ENCODE measurements around the gene TFRC. TPM values are rescaled to one million over a fixed set of nuclear protein-coding genes. Genes with fewer than 3 reads are reported as not detected.
"Not testable (repeated sequence)": the region's sequence is repeated elsewhere in the genome, so short reads cannot be mapped to it uniquely, and the experiment has no call there.

TFRC gene
- total RNA-seq, 1 experiment from 2014 or later, result 336 TPM

- H3K36me3 ChIP-seq (ENCODE audit: insufficient read depth, low read length, poor library complexity, severe bottlenecking), result peaks cover 87% of the 10 kb centered on the region
These were observed 9.6 kb downstream of the TFRC start for GRCh38 chr3:196072313-196072712.

DNA sequence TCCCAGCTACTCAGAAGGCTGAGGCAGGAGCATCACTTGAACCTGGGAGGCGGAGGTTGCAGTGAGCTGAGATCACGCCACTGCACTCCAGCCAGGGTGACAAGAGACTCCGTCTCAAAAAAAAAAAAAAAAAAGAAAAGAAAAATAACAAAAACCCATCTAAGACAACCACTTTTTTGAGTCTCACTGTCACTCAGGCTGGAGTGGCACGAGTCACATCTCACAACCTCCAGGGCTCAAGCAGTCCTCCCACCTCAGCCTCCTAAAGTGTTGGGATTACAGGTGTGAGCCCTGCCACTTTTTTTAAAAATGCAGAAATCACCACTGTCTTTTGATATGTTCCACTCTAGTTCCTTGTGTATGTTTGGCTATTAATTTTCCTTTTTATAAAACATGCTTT is 13.1 kb downstream of the TFRC start:
- H3K4me1 ChIP-seq (ENCODE audit: insufficient read depth, low read length, poor library complexity, severe bottlenecking); intact Hi-C loops (cut with micrococcal nuclease; ENCODE audit: unreplicated experiment); CTCF ChIA-PET; H3K4me3 ChIP-seq (ENCODE audit: low read depth, low read length, poor library complexity, severe bottlenecking); H3K27me3 ChIP-seq (replicated peaks; ENCODE audit: insufficient read depth, low read depth, low read length, poor library complexity); BruUV-seq (replicated peaks); H3K27ac ChIP-seq (ENCODE audit: low read depth, low read length, poor library complexity, severe bottlenecking); H3K9me3 ChIP-seq (ENCODE audit: low read depth, low read length, poor library complexity, severe bottlenecking); DNase-seq (ENCODE audit: low spot score); POLR2A ChIA-PET (ENCODE audit: low non-redundant PET): not testable (repeated sequence)
- H3K36me3 ChIP-seq (ENCODE audit: insufficient read depth, low read length, poor library complexity, severe bottlenecking), result peaks cover 96% of the 10 kb centered on the region

More at GRCh38 chr3:196072313-196072712, 9.6 kb downstream of the TFRC start:
- Histone ChIP-seq H3K4me1 (ENCODE audit: insufficient read depth, low read length, poor library complexity, severe bottlenecking) (no peaks in the 10 kb centered on the region), H3K9me3 (ENCODE audit: low read depth, low read length, poor library complexity, severe bottlenecking) (no peaks in the 10 kb centered on the region), H3K27me3 (replicated peaks; ENCODE audit: insufficient read depth, low read depth, low read length, poor library complexity) (no peaks in the 10 kb centered on the region), H3K4me3 (ENCODE audit: low read depth, low read length, poor library complexity, severe bottlenecking) (no peak overlapping the region), H3K27ac (ENCODE audit: low read depth, low read length, poor library complexity, severe bottlenecking) (no peak overlapping the region)
- BruUV-seq (replicated peaks), result no TSS peak
- intact Hi-C loops (cut with micrococcal nuclease; ENCODE audit: unreplicated experiment), result no loop called here
- POLR2A ChIA-PET (ENCODE audit: low non-redundant PET), result no interaction called here
- DNase-seq (ENCODE audit: low spot score), result no peak
- CTCF ChIA-PET, result interaction anchor here (0.6 to 0.7 kb wide), 3 partner anchors 74 to 447 kb away, joined by 3 to 7 read pairs (median 4); no protein-coding TSS in a partner anchor
- TF ChIP-seq CTCF (conservative IDR thresholded peaks at IDR 0.05; ENCODE audit: low read depth, low read length) (no peak), EZH2 (IDR thresholded peaks at IDR 0.05; ENCODE audit: borderline replicate concordance, low read depth, low read length, poor library complexity, severe bottlenecking) (no peak)

DNA sequence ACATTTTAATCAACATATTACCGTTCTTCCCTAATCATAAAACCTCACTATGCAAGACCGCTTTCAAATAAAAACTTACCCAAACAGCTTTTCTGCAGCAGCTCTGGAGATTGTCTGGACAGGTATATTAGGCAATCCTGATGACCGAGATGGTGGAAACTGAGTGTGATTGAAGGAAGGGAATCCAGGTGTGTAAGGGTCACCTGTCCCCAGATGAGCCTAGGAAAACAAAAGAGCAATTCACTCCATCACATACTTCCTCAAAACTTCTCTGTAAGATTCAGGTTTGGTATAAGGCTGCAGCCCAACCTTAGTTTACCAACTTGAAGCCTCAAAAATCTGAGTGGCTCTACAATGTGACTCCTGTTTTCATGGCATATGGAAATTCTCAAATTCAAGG is 14.5 kb downstream of the TFRC start:
- no peak for TF ChIP-seq EZH2 (IDR thresholded peaks at IDR 0.05; ENCODE audit: borderline replicate concordance, low read depth, low read length, poor library complexity, severe bottlenecking)
- H3K4me3 ChIP-seq (ENCODE audit: low read depth, low read length, poor library complexity, severe bottlenecking), result no peak overlapping the region
- no peaks in the 10 kb centered on the region for H3K9me3 ChIP-seq (ENCODE audit: low read depth, low read length, poor library complexity, severe bottlenecking)
- intact Hi-C loops (cut with micrococcal nuclease; ENCODE audit: unreplicated experiment), result no loop called here
- BruUV-seq (replicated peaks), result no TSS peak
- POLR2A ChIA-PET (ENCODE audit: low non-redundant PET), result no interaction called here
- peaks cover 97% of the 10 kb centered on the region for H3K36me3 ChIP-seq (ENCODE audit: insufficient read depth, low read length, poor library complexity, severe bottlenecking)
- no peaks in the 10 kb centered on the region for H3K4me1 ChIP-seq (ENCODE audit: insufficient read depth, low read length, poor library complexity, severe bottlenecking)
- no peak for DNase-seq (ENCODE audit: low spot score)
- no peaks in the 10 kb centered on the region for H3K27me3 ChIP-seq (replicated peaks; ENCODE audit: insufficient read depth, low read depth, low read length, poor library complexity)
- CTCF ChIA-PET, result no interaction called here
- H3K27ac ChIP-seq (ENCODE audit: low read depth, low read length, poor library complexity, severe bottlenecking), result no peak overlapping the region

- ChIA-PET CTCF (no interaction called here), POLR2A (ENCODE audit: low non-redundant PET) (no interaction called here)
- H3K36me3 ChIP-seq (ENCODE audit: insufficient read depth, low read length, poor library complexity, severe bottlenecking), result peaks cover 94% of the 10 kb centered on the region
- TF ChIP-seq CTCF (conservative IDR thresholded peaks at IDR 0.05; ENCODE audit: low read depth, low read length) (no peak), EZH2 (IDR thresholded peaks at IDR 0.05; ENCODE audit: borderline replicate concordance, low read depth, low read length, poor library complexity, severe bottlenecking) (no peak)
- no peak overlapping the region for H3K27ac ChIP-seq (ENCODE audit: low read depth, low read length, poor library complexity, severe bottlenecking)
- BruUV-seq (replicated peaks), result no TSS peak
- no peaks in the 10 kb centered on the region for H3K4me1 ChIP-seq (ENCODE audit: insufficient read depth, low read length, poor library complexity, severe bottlenecking)
- H3K4me3 ChIP-seq (ENCODE audit: low read depth, low read length, poor library complexity, severe bottlenecking), result no peak overlapping the region
- H3K27me3 ChIP-seq (replicated peaks; ENCODE audit: insufficient read depth, low read depth, low read length, poor library complexity), result no peaks in the 10 kb centered on the region
- intact Hi-C loops (cut with micrococcal nuclease; ENCODE audit: unreplicated experiment), result no loop called here
- no peaks in the 10 kb centered on the region for H3K9me3 ChIP-seq (ENCODE audit: low read depth, low read length, poor library complexity, severe bottlenecking)
- DNase-seq (ENCODE audit: low spot score), result no peak
These were observed 17.9 kb downstream of the TFRC start for GRCh38 chr3:196063971-196064370.

All from A673 (cell line).